NCI-H2196 (cell line): ENCODE data around the gene APEH.
A peak's percentile ranks its signal among the peaks of the same experiment; 100 is the strongest.

Experiments used
- DNase-seq: peaks from one replicate; lab custom pipeline; 2025; ENCODE audit not compliant: unreplicated experiment; lab: John Stamatoyannopoulos, UW

APEH gene

DNA sequence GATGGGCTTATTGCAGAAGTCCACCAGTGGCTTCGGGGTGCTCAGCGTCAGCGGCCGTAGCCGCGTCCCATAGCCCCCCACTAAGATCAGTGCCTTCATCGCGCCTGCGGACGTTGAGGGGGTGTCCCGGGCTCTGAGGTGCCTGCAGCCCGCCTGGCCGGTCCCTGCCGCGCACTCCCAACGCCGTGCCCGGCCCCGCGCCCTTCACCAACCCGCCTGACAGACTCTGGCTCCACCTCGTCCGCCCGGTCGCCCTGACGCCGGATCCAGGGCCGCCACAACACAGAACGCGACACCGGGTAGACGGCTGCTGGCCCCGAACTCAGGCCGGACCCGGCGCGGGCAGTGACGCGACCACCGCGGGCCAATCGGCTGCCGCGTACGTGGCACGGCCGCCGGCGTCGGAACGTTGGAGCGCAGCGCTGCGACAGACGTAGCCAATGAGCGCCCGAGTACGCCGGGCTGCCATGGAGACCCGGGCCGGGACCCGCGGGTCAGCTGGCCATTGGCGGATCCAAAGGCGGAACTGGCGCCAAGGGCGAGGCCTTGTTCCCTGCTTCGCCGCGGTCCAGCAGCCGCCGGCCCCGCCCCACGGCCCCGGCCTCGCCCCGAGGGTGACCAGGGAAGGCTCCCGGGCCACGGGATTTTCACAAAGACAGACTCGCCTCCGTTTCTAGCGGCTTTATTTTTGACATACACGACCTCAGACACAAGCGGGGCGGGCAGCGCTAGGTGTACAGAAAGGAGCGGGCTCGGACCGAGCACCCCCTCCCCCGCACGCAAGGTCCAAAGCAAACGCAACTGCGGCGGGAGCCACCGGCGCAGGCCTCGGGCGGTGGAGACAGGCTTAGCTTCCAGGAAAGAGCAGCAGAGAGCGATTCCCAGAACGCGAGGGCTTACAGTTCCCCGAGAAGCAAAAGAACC, 49.7 kb downstream of the APEH start, which contains the start of gene GMPPB:
Gene GMPPB (minus strand): TSS at position 324 of the 924 bp plus-strand sequence. CDS start 225 bp downstream, at position 99.
- DNase-seq: peak; percentile 91

DNA sequence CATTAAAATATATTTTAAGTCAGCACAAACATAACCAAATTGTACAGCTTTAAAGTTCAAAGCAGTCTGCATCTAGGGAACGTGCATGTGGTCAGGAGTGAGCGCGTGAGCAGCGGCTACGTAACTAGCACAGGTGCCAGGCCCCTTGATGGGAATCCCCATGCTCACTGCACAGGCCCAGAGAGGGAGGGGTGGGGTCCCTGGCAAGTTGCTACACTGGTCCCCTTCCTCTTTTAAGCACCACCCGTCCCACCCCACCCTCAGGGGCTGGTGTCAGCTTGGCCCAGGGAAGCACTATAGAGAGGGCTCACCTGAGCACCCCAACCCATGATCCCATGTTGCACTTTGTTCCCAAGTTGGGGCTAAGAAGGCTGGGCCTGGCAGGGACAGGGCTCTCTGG, 50.4 kb downstream of the APEH start:
- no peak for DNase-seq

DNA sequence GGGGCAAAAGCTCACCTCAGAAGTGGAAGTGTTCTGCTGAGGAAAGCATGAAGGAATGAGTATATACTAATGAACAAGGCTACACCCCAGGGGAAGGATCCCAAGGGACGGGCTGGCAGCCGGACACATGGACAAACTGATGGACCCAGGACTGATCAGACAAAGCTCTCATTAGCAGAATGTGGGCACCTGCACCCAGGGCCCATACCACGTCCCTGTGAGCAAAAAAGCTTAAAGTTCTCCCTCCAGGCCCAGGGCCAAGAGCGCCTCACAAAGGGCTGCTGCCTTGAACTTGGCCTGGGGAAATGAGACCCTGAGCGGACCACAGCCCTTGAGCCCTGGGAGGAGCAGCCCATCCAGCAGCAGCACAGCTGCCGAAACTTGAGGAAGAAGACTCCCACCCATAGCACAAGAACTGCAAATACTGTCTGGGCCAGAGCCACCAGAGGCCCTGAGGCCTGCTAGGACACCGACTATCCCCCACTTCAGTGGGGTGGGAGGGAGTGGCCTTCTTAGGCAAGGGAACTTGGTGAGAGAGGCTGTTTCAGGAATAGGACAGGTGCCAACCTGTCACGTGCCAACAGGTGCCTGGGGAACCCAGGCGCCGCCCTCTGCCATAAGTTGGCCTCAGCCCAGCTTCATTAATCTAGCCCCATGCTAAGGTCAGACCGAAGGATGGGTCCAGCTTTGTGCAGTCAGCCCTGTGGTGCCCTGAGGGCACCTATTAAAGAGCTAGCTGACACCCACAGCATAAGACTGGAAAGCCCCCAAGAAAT, 51.9 kb downstream of the APEH start:
- DNase-seq: peak; percentile 45

DNA sequence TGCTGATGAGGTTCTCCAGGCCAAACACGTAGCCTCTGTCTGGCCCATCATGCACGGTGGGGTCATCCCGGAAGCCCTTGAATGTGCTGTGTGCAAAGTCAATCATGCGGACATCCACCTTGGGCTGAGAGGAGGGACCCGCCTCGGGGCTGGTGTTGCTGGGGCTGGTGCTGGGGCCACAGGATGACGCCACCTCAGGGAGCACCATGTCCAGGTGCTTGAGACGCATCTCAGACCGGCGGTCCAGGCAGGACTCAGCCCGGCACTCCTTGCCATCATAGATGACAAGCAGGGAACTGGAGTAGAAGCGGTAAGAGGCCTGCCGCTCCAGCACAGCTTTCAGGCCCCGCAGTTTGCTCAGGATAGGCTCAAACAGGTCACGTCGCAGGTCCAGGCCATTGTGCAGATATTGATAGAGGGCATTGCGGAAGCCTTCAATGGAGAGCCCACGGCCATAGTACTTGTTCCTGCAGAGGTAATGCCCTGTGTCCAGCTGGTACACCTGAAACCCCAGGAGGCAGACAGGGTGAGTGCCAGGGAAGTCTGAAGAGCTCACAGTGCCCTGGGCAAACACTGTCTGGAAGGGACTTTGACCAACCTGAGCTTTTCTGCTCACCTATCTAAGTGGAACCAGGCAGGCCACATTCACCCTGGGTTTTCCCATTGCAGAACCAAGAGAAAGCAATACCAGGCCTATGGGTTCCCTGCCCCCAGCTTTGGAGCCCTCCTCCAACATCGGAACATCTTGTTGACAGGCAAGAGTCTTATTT, 53.2 kb downstream of the APEH start:
- no peak for DNase-seq

DNA sequence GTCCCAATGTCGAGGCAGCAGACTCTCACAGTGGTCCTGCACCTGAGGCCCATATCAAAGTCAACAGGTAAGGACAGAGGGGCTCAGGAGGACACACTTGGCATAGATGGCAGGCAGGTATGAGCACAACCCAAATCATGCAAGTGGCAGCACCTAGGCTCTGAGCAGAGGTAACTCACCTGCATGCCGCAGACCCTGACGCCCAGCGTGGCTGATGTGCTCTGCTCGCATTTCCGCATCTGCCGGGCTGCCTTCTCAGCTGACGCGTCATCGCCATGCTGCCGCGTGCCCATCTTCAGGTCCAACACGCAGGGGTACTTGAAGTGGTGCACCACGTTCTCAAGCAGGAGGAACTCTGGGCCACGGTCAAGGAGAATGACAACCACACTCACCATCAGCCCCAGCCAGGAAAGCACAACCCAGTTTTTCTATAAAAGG, 53.8 kb downstream of the APEH start:
- no peak for DNase-seq

DNA sequence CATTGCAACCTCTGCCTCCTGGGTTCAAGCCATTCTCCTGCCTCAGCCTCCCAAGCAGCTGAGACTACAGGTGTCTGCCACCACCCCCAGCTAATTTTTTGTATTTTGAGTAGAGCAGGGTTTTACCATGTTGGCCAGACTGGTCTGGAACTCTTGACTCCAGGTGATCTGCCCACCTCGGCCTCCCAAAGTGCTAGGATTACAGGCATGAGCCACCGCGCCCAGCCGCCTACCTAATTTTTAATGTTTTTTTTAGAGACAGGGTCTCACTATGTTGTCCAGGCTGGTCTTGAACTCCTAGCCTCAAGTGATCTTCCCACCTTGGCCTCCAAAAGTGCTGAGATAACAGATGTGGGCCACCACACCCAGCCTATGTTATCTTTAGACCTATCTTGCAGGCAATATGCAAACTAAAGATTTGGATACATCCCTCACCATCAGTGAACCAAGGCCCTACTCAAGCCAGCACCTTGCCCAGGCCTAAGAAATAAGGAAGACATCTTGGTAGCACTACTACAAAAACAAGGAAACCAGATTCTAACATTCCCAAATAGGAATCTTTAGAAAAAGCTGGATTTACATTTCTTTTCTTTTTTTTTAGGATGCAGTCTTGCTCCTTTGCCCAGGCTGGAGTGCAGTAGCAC, 55.9 kb downstream of the APEH start:
- no peak for DNase-seq

DNA sequence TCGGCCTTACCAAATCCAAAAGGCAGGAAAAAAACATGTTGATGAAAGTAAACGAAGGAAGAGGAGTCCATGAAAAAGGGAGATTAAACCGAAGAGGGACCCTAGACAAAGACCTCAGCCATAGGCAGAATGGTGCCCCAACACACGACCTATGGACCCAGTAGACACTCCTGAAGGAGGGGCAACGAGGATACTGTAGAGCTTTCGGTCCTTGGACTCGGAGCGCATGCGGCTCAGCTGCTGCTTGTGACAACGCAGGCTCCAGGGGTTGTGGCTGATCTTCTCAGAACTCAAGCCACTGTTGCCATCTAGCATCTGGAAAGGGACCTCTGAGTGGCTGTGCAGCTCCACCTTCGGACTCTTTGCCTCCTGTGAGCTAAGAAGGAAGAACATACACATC, 58.4 kb downstream of the APEH start:
- DNase-seq: no peak

DNA sequence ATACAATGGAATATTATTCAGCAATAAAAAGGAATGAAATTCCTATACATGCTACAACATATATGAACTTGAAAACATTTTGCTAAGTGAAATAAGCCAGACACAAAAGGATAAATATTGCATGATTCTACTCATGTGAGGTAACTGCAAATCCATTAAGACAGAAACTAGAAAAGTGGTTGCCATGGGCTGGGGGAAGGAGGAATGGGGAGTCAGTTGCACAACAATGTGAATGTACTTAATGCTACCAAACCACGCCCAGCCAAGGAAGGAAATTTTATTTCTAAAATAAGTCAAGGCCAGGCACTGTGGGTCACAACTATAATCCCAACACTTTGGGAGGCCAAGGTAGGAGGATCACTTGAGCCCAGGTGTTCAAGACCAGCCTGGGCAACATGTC, 59.4 kb downstream of the APEH start:
- no peak for DNase-seq
